ENCODE results near the gene PARD3B. TPM values are rescaled to one million over a fixed set of nuclear protein-coding genes. Genes with fewer than 3 reads are reported as not detected.

PARD3B gene
- total RNA-seq, 1 experiment from 2014 or later = 2.0 TPM

DNA sequence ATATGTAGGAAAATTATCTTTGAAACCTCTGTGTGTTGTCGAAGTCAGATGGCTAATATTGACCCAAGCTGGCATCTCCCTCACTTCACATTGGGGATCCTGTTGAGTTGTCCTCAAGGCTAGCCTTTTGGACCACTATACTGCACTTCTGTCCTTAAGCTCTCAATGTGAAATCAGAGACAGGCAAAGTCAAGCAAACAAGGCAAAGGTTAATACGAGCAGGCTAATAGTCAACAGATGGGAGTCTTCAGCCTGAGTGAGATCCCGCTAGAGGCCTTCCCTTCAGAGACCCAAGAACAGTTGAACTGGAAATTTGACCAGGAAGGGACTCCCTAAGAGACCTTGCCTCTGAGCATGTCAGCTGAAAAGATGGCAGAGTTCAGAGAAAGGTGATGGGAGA lies 475.4 kb downstream of the PARD3B start:
- no peak for TF ChIP-seq REST (IDR thresholded peaks at IDR 0.05; ENCODE audit: low read depth)
- TF ChIP-seq CEBPB (IDR thresholded peaks at IDR 0.05; ENCODE audit: low read depth) = no peak
- TF ChIP-seq EZH2 (IDR thresholded peaks at IDR 0.05) = no peak
- TF ChIP-seq YY1 (IDR thresholded peaks at IDR 0.05; ENCODE audit: extremely low read depth, insufficient replicate concordance, low read depth, low read length) = no peak
- TF ChIP-seq EGR1 (IDR thresholded peaks at IDR 0.05; ENCODE audit: low read depth) = no peak
- no peak for TF ChIP-seq FOSL1 (IDR thresholded peaks at IDR 0.05; ENCODE audit: low read depth)
- TF ChIP-seq CBX3 (IDR thresholded peaks at IDR 0.05; ENCODE audit: low read depth) = no peak
- TF ChIP-seq SRF (IDR thresholded peaks at IDR 0.05; ENCODE audit: low read depth) = no peak
- no peak for TF ChIP-seq JUND (IDR thresholded peaks at IDR 0.05)
- no peak for TF ChIP-seq RAD21 (IDR thresholded peaks at IDR 0.05; ENCODE audit: low read depth)
- no peak for TF ChIP-seq ZFX (IDR thresholded peaks at IDR 0.05)
- TF ChIP-seq, protein P1, sequence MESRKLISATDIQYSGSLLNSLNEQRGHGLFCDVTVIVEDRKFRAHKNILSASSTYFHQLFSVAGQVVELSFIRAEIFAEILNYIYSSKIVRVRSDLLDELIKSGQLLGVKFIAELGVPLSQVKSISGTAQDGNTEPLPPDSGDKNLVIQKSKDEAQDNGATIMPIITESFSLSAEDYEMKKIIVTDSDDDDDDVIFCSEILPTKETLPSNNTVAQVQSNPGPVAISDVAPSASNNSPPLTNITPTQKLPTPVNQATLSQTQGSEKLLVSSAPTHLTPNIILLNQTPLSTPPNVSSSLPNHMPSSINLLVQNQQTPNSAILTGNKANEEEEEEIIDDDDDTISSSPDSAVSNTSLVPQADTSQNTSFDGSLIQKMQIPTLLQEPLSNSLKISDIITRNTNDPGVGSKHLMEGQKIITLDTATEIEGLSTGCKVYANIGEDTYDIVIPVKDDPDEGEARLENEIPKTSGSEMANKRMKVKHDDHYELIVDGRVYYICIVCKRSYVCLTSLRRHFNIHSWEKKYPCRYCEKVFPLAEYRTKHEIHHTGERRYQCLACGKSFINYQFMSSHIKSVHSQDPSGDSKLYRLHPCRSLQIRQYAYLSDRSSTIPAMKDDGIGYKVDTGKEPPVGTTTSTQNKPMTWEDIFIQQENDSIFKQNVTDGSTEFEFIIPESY (IDR thresholded peaks at IDR 0.05; ENCODE audit: extremely low read depth, insufficient replicate concordance, low read length) = no peak
- TF ChIP-seq ATF3 (IDR thresholded peaks at IDR 0.05) = no peak
- no peak for TF ChIP-seq SP1 (IDR thresholded peaks at IDR 0.05; ENCODE audit: low read depth)
- TF ChIP-seq EZH2phosphoT487 (IDR thresholded peaks at IDR 0.05; ENCODE audit: borderline replicate concordance) = no peak
- no peak for TF ChIP-seq SIN3A (IDR thresholded peaks at IDR 0.05; ENCODE audit: low read depth)
- TF ChIP-seq TCF7L2 (IDR thresholded peaks at IDR 0.05; ENCODE audit: borderline replicate concordance, extremely low read depth, insufficient read depth, insufficient read length) = no peak
- Histone ChIP-seq H3K27ac (ENCODE audit: low read depth, low read length) (no peak overlapping the region), H3K79me2 (ENCODE audit: insufficient read depth, low read length) (no peaks in the 10 kb centered on the region), H3K4me1 (ENCODE audit: control insufficient read depth in 1 of 2, insufficient read depth in 2 of 2, low read length in 2 of 2) (peaks cover 0 to 7% of the 10 kb centered on the region in 2 experiments; a peak in 1 of 4 replicates), H3K9ac (ENCODE audit: low read length) (no peak overlapping the region), H3K4me2 (ENCODE audit: low read length) (no peak overlapping the region), H2AFZ (ENCODE audit: low read depth, low read length, poor library complexity, severe bottlenecking) (no peak overlapping the region), H3K9me2 (ENCODE audit: insufficient read depth) (no peaks in the 10 kb centered on the region), H3K36me3 (ENCODE audit: control insufficient read depth in 1 of 2, insufficient read depth in 2 of 2, low read length in 2 of 2) (no peaks in the 10 kb centered on the region), H3K4me3 (replicated peaks in 1 of 2; ENCODE audit: low read depth in 1 of 2, low read length in 2 of 2) (no peak overlapping the region), H4K20me1 (ENCODE audit: insufficient read depth) (no peaks in the 10 kb centered on the region; the same call in 1 of the 2 replicates), H3K9me3 (ENCODE audit: control insufficient read depth in 1 of 2, insufficient read depth in 1 of 2, low read depth in 1 of 2, low read length in 2 of 2) (no peaks in the 10 kb centered on the region), H3K27me3 (ENCODE audit: insufficient read depth, low read length) (no peaks in the 10 kb centered on the region)
- BruUV-seq (replicated peaks) = no TSS peak
- ChIA-PET POLR2A (no interaction called here), RAD21 (ENCODE audit: low non-redundant PET in 1 of 2, low total read pairs in 2 of 2, uncharacterized antibody in 2 of 2, unreplicated experiment in 2 of 2) (no interaction called here), CTCF (no interaction called here)
- DNase-seq (ENCODE audit: low read depth, low spot score) (no peak), ATAC-seq (no peak)
- intact Hi-C loops (cut with micrococcal nuclease) = no loop called here
